Astrocyte of the spinal cord (primary cell): Measurements from ENCODE around the gene SF3B2.
A peak's percentile ranks its signal among the peaks of the same experiment; 100 is the strongest.

Experiments used
- DNase-seq: peaks from one replicate; pipeline ENCODE4 v3.0.0; 2011; ENCODE audit warnings: low read depth, low spot score
- H3K4me3 ChIP-seq: 2 replicates; pipeline ENCODE4 v1.5.1; 2011; ENCODE audit warnings: low read depth, mild to moderate bottlenecking, low read length, moderate library complexity
- CTCF ChIP-seq: IDR thresholded peaks from 2 replicates; pipeline ENCODE4 v1.5.1; 2012; ENCODE audit warnings: low read depth, mild to moderate bottlenecking, low read length, inconsistent platforms
- in situ Hi-C: cut with HindIII; loops from 2 replicates; pipeline ENCODE4 v1.10.0; 2017; ENCODE audit warnings: low sequenced_read_pairs

The SF3B2 gene

GRCh38 chr11:66050581-66051231 is 1.5 kb upstream of the SF3B2 start:
- in situ Hi-C loops: no loop called here
- no peak for DNase-seq
- H3K4me3 ChIP-seq: no peak overlapping the region
- TF ChIP-seq CTCF: no peak

- in situ Hi-C loops: no loop called here
- H3K4me3 ChIP-seq: peak overlapping the region; percentile 94
- TF ChIP-seq CTCF: no peak
- DNase-seq: no peak
Measured at GRCh38 chr11:66051371-66051765, 796 bp upstream of the SF3B2 start.

GRCh38 chr11:66052664-66052982 is 459 bp downstream of the SF3B2 start:
- H3K4me3 ChIP-seq: peak overlapping the region; percentile 94
- DNase-seq: no peak
- in situ Hi-C loops: no loop called here
- no peak for TF ChIP-seq CTCF

GRCh38 chr11:66055021-66055420 is 2.9 kb downstream of the SF3B2 start:
- H3K4me3 ChIP-seq: no peak overlapping the region
- in situ Hi-C loops: no loop called here
- no peak for TF ChIP-seq CTCF
- DNase-seq: no peak

- in situ Hi-C loops: no loop called here
- no peak overlapping the region for H3K4me3 ChIP-seq
- no peak for DNase-seq
- TF ChIP-seq CTCF: no peak
Measured at GRCh38 chr11:66056501-66056900, 4.3 kb downstream of the SF3B2 start.

GRCh38 chr11:66059966-66060680 is 8.0 kb downstream of the SF3B2 start:
- in situ Hi-C loops: no loop called here
- no peak for DNase-seq
- no peak for TF ChIP-seq CTCF
- H3K4me3 ChIP-seq: no peak overlapping the region
